Measurements from ENCODE around the gene DNAJB5.
A peak's percentile ranks its signal among the peaks of the same experiment; 100 is the strongest.
"Not testable (repeated sequence)": the region's sequence is repeated elsewhere in the genome, so short reads cannot be mapped to it uniquely, and the experiment has no call there.

Gene DNAJB5

GRCh38 chr9:35000535-35001284, 11.2 kb downstream of the DNAJB5 start:
- DNase-seq (ENCODE audit: low read depth) = no peak

GRCh38 chr9:35001285-35001677, 11.7 kb downstream of the DNAJB5 start:
- DNase-seq (ENCODE audit: low read depth) = no peak

- DNase-seq (ENCODE audit: low read depth) = no peak
Observed at GRCh38 chr9:35001803-35002502, 12.4 kb downstream of the DNAJB5 start.

- DNase-seq (ENCODE audit: low read depth) = no peak
Observed at GRCh38 chr9:35002623-35003022, 13.1 kb downstream of the DNAJB5 start.

GRCh38 chr9:35004299-35004698, 14.8 kb downstream of the DNAJB5 start:
- not testable (repeated sequence) for DNase-seq (ENCODE audit: low read depth)

- DNase-seq (ENCODE audit: low read depth) = no peak
Observed at GRCh38 chr9:35010351-35010958, 20.9 kb downstream of the DNAJB5 start.

- no peak for DNase-seq (ENCODE audit: low read depth)
Observed at GRCh38 chr9:35014517-35014916, 25.0 kb downstream of the DNAJB5 start.

GRCh38 chr9:35023443-35023842, 33.9 kb downstream of the DNAJB5 start:
- DNase-seq (ENCODE audit: low read depth) = not testable (repeated sequence)

GRCh38 chr9:35026671-35027070, 37.1 kb downstream of the DNAJB5 start:
- no peak for DNase-seq (ENCODE audit: low read depth)

GRCh38 chr9:35027374-35027773, 37.8 kb downstream of the DNAJB5 start:
- no peak for DNase-seq (ENCODE audit: low read depth)

GRCh38 chr9:35027860-35028259, 38.3 kb downstream of the DNAJB5 start:
- DNase-seq (ENCODE audit: low read depth) = no peak

GRCh38 chr9:35028341-35028740, 38.8 kb downstream of the DNAJB5 start:
- DNase-seq (ENCODE audit: low read depth) = no peak

- DNase-seq (ENCODE audit: low read depth) = no peak
Observed at GRCh38 chr9:35029241-35029640, 39.7 kb downstream of the DNAJB5 start.

GRCh38 chr9:35029852-35030251, 40.3 kb downstream of the DNAJB5 start:
- DNase-seq (ENCODE audit: low read depth) = no peak

GRCh38 chr9:35033101-35033500, 43.6 kb downstream of the DNAJB5 start:
- DNase-seq (ENCODE audit: low read depth) = no peak

GRCh38 chr9:35035851-35036701, 46.5 kb downstream of the DNAJB5 start:
- DNase-seq (ENCODE audit: low read depth) = peak; percentile 2

GRCh38 chr9:35042081-35042604, 52.6 kb downstream of the DNAJB5 start:
- DNase-seq (ENCODE audit: low read depth) = no peak

- DNase-seq (ENCODE audit: low read depth) = no peak
Observed at GRCh38 chr9:35042891-35043545, 53.5 kb downstream of the DNAJB5 start.

- no peak for DNase-seq (ENCODE audit: low read depth)
Observed at GRCh38 chr9:35044071-35044470, 54.5 kb downstream of the DNAJB5 start.

Measured in stimulated activated CD8-positive, alpha-beta memory T cell treated with anti-CD3 and anti-CD28 coated beads, Interleukin-4, amount 100 ng/mL, for 24 hours (primary cell).